IPS DF 6.9 (cell line): ENCODE measurements around the gene PRKAG2.

Source experiments
- DNase-seq: peaks from one replicate; pipeline ENCODE4 v3.0.0-alpha.2; 2013; ENCODE audit warnings: low read depth, low spot score
- H3K27ac ChIP-seq: one replicate; pipeline ENCODE4 v1.5.1; 2013; ENCODE audit warnings: low read length, control low read depth
- H3K27me3 ChIP-seq: 2 replicates; pipeline ENCODE4 v1.6.1; 2013; ENCODE audit warnings: mild to moderate bottlenecking, low read length; ENCODE audit not compliant: control insufficient read depth, insufficient read depth
- H3K36me3 ChIP-seq: 2 replicates; pipeline ENCODE4 v1.6.1; 2013; ENCODE audit warnings: low read length; ENCODE audit not compliant: control insufficient read depth, insufficient read depth
- H3K4me1 ChIP-seq: 2 replicates; pipeline ENCODE4 v1.6.1; 2013; ENCODE audit warnings: low read length; ENCODE audit not compliant: control insufficient read depth, insufficient read depth
- H3K4me3 ChIP-seq: 2 replicates; pipeline ENCODE4 v1.5.1; 2013; ENCODE audit warnings: mild to moderate bottlenecking, low read length
- H3K9me3 ChIP-seq: 2 replicates; pipeline ENCODE4 v1.6.1; 2013; ENCODE audit warnings: low read length, inconsistent platforms; ENCODE audit not compliant: control insufficient read depth, insufficient read depth
- WGBS: extraction: QIAGEN DNeasy Blood & Tissue Kit; methylation state at CpG from one replicate; pipeline ENCODE4 v1.1.7; 2013; ENCODE audit warnings: mixed read lengths, missing lambda C conversion rate; ENCODE audit not compliant: insufficient read length, insufficient coverage; 5-methylcytosine and 5-hydroxymethylcytosine counted together

The PRKAG2 gene

GRCh38 chr7:151725844-151726651, 150.9 kb downstream of the PRKAG2 start:
- Histone ChIP-seq H3K36me3 (no peaks in the 10 kb centered on the region), H3K27me3 (no peaks in the 10 kb centered on the region)

DNA sequence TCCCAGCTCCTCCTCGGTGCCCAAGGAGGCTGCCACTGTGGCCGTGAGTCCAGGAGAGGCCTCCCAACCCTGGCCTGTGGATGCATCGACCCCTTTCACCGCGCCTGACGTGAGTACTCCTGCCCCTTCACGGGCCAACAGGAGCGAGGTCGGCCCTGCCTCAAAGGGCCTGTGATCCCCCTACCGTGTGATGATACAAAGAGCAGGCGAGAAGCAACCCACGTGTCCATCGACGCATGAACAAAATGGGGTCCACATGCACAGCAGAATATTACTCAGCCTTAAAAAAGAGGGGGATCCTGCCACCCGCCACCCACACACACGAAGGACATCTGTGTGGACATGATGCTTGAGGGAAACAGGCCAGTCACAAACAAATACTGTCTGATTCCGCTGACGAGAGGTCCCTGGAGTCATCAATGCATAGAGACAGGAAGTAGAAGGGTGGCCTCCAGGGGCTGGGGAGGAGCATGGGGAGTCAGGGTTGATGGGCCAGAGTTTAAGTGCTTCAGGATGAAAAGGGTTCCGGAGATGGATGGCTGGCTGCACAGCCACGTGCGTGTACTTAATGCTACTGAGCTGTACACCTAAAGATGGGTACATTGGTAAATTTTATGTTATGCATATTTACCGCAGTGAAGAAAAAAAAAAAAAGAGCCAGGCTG, 151.9 kb downstream of the PRKAG2 start:
- WGBS = no CpG with 5 or more reads among the region's 22 CpGs
- no peak overlapping the region for H3K27ac ChIP-seq
- H3K4me3 ChIP-seq = no peak overlapping the region
- H3K9me3 ChIP-seq = no peaks in the 10 kb centered on the region
- no peaks in the 10 kb centered on the region for H3K27me3 ChIP-seq
- H3K36me3 ChIP-seq = no peaks in the 10 kb centered on the region
- no peaks in the 10 kb centered on the region for H3K4me1 ChIP-seq
- DNase-seq = no peak

More at GRCh38 chr7:151725844-151726651, 150.9 kb downstream of the PRKAG2 start:
- WGBS = no CpG with 5 or more reads among the region's 23 CpGs
- Histone ChIP-seq H3K27ac (no peak overlapping the region), H3K4me3 (no peak overlapping the region), H3K9me3 (no peaks in the 10 kb centered on the region), H3K4me1 (no peaks in the 10 kb centered on the region)
- DNase-seq = no peak

- no peak overlapping the region for H3K4me3 ChIP-seq
- no CpG with 5 or more reads among the region's 29 CpGs for WGBS
- H3K9me3 ChIP-seq = no peaks in the 10 kb centered on the region
- DNase-seq = no peak
- H3K36me3 ChIP-seq = no peaks in the 10 kb centered on the region
- no peaks in the 10 kb centered on the region for H3K27me3 ChIP-seq
- H3K27ac ChIP-seq = no peak overlapping the region
- no peaks in the 10 kb centered on the region for H3K4me1 ChIP-seq
Measured at GRCh38 chr7:151724250-151724915, 152.5 kb downstream of the PRKAG2 start.

GRCh38 chr7:151723321-151723720, 153.6 kb downstream of the PRKAG2 start:
- WGBS = no CpG with 5 or more reads among the region's 12 CpGs
- Histone ChIP-seq H3K36me3 (no peaks in the 10 kb centered on the region), H3K4me1 (no peaks in the 10 kb centered on the region), H3K4me3 (no peak overlapping the region), H3K27ac (no peak overlapping the region), H3K27me3 (no peaks in the 10 kb centered on the region), H3K9me3 (no peaks in the 10 kb centered on the region)
- no peak for DNase-seq

DNA sequence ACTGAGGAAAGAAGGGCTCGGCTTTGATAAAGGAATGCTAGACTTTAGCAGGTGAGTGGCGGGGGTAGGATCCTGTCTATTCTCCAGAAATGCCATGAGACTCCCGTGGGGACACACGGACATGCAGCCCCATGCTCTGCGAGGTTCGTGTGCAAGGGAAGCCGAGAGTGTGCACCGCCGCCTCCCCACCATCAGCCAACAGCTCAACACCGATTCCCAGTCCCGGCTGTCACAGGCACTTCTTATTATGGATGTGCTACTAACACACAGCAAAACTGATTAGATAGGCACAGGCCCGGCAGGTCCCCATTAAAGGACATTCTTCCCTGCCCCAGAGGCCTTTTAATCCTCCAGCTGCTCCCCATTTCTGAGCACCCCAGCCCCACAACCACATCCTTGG, 154.4 kb downstream of the PRKAG2 start:
- H3K36me3 ChIP-seq = no peaks in the 10 kb centered on the region
- WGBS = no CpG with 5 or more reads among the region's 12 CpGs
- no peaks in the 10 kb centered on the region for H3K9me3 ChIP-seq
- no peaks in the 10 kb centered on the region for H3K27me3 ChIP-seq
- H3K27ac ChIP-seq = no peak overlapping the region
- H3K4me3 ChIP-seq = no peak overlapping the region
- DNase-seq = no peak
- H3K4me1 ChIP-seq = no peaks in the 10 kb centered on the region

GRCh38 chr7:151721694-151722093, 155.2 kb downstream of the PRKAG2 start:
- no CpG with 5 or more reads among the region's 5 CpGs for WGBS

DNA sequence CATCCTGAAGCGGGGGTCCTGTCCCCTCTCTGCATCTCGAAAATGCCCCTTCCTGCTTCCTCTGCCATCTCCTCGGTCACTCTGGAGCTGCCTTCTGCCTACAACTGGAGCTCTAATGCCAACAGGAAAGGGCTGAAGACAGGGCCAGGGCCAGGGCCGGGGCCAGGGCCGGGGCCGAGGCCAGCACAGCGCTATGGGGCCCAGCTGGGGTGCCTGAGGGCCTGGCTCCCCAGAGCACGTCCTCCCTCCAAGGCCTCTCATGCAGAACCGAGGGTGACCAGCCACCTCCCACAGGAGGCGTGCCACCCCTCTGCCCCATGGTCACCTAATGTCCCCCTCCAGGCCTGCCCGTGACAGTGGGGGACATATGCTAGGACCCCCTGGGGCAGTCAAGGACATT, 155.7 kb downstream of the PRKAG2 start:
- WGBS = no CpG with 5 or more reads among the region's 11 CpGs
- H3K4me3 ChIP-seq = no peak overlapping the region

More at GRCh38 chr7:151721694-151722093, 155.2 kb downstream of the PRKAG2 start:
- Histone ChIP-seq H3K27ac (no peak overlapping the region), H3K4me1 (no peaks in the 10 kb centered on the region), H3K27me3 (no peaks in the 10 kb centered on the region), H3K9me3 (no peaks in the 10 kb centered on the region), H3K4me3 (no peak overlapping the region), H3K36me3 (no peaks in the 10 kb centered on the region)
- no peak for DNase-seq

GRCh38 chr7:151720280-151720679, 156.6 kb downstream of the PRKAG2 start:
- H3K27me3 ChIP-seq = no peaks in the 10 kb centered on the region
- no peaks in the 10 kb centered on the region for H3K9me3 ChIP-seq
- H3K4me1 ChIP-seq = no peaks in the 10 kb centered on the region
- DNase-seq = no peak
- no CpG with 5 or more reads among the region's 5 CpGs for WGBS
- no peak overlapping the region for H3K4me3 ChIP-seq
- no peak overlapping the region for H3K27ac ChIP-seq
- no peaks in the 10 kb centered on the region for H3K36me3 ChIP-seq

More for the DNA sequence above, 155.7 kb downstream of the PRKAG2 start:
- Histone ChIP-seq H3K36me3 (no peaks in the 10 kb centered on the region), H3K27ac (no peak overlapping the region), H3K27me3 (no peaks in the 10 kb centered on the region), H3K4me1 (no peaks in the 10 kb centered on the region), H3K9me3 (no peaks in the 10 kb centered on the region)
- DNase-seq = no peak

DNA sequence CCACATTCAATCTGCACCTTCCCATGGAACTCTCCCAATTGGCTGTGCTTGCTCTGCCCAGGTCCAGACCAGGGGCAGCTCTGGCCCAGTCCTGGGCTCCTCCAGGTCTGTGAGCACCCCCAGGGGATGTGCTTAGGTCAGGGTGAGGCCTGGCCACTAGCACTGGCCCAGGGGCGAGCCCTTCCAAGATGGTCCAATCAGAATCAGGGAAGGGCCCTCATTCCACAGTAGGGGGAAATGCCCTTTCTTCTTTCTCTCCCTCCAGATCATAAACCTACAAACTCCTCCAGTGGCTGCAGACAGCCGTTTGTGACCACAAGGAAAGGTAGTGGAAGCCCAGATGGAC, 157.0 kb downstream of the PRKAG2 start:
- no CpG with 5 or more reads among the region's 2 CpGs for WGBS
- no peak for DNase-seq
- H3K36me3 ChIP-seq = no peaks in the 10 kb centered on the region
- H3K9me3 ChIP-seq = no peaks in the 10 kb centered on the region
- no peak overlapping the region for H3K4me3 ChIP-seq
- H3K4me1 ChIP-seq = no peaks in the 10 kb centered on the region
- H3K27me3 ChIP-seq = no peaks in the 10 kb centered on the region
- no peak overlapping the region for H3K27ac ChIP-seq

GRCh38 chr7:151719031-151719896, 157.7 kb downstream of the PRKAG2 start:
- Histone ChIP-seq H3K4me1 (no peaks in the 10 kb centered on the region), H3K27ac (no peak overlapping the region), H3K36me3 (no peaks in the 10 kb centered on the region), H3K9me3 (no peaks in the 10 kb centered on the region), H3K27me3 (no peaks in the 10 kb centered on the region), H3K4me3 (no peak overlapping the region)
- no peak for DNase-seq
- no CpG with 5 or more reads among the region's 24 CpGs for WGBS
